Embryonic facial prominence (tissue), 1 donor: ENCODE results near the gene PLD5.

Source experiments
- DNase-seq: peaks from one replicate; pipeline ENCODE4 v3.0.0-alpha.2; 2016; ENCODE audit errors: extremely low spot score

The PLD5 gene

DNA sequence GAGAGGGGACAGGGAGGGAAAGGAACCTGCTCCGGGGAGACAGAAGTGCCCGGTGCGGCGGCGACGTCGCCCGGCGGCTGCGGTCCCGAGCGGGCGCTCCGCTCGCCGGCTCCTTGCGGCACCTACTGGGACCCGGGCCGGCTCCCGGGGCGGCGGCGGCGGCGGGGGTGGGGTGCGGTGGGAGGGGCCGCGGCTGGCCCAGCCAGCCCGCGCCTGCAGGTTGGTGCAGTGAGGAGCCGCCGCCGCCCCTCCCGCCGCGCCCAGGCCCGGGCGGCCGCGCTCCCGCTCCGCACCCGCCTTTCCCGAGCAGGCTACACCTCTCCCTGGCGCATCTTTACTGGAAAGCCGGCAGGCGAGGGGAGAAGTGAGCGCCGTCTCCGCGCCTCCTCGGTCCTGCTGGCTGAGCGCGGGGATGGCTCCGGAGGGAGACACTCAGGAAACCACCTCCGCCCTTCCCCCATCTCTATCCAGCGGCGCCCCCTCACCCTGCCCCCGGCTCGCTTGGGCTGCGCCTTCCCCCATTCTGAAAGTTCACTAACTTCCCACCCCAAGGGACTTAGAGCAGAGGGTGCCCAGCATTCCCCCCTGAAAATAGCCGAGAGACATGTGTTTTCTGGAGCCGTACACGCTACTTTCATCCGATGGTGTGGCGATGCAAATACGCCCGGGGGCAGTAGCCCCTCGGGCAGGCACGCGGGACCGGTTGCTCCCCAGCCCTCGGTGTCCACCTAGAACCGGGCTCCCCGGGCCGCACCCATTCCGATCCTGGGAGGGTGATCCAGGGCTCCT, at the start of gene PLD5:
Gene PLD5 (minus strand): TSS at position 127 of the 789 bp plus-strand sequence.
- no peak for DNase-seq

DNA sequence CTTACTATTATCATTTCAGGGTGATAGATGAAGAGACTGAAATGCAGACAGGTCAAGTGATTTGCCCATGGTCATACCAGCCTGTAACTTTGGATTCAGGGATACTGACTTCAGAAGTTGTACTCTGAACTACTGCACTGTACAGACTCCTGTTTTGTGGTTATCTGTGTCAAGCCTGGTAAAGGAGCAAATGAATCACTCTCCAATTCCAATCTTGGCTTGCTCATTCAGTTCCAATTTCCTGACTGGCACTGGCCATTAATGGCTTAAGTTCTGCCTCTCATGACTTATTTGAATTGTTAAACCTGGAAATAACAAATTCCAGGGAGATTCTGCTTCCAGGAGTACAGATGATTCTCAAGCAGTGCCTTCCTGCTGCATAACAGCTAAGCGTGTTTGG, 45.4 kb upstream of the PLD5 start:
- no peak for DNase-seq

DNA sequence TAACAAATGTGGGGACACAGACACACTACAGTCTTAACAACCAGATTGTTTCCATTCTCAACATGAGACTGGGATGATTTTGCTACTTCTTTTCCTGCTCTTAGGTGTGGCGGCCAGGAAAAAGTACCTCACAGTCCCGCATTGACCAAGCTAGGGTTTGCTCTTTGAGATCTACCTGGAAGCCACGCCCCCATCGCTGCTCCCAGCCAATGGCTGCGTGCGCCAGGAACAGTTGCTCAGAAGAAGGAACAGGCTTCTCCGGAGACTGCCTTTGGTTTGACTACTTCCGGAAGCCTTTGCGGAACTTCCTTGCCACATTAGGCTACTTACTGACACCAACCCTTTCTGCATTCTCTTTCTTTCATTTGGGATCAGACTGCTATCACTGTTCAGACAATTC, 44.2 kb upstream of the PLD5 start:
- DNase-seq, result no peak

DNA sequence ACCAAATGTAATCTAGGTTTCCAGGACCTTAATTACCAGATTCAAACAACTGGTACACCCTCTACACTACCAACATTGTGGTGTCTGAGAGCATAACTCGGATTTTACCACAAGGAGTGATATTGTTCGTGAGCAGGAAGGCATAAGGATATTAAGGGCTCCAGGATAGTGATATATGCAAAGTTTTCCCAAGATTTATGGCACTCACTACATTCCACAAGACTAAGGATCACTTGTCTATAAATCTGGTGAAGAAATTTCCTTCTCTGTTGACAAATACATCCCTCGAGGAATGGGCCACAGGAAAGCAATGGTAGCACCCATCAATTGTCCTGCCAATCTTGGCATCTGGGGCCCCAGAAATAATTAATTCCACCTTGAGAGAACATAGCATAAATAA, 43.1 kb upstream of the PLD5 start:
- no peak for DNase-seq

DNA sequence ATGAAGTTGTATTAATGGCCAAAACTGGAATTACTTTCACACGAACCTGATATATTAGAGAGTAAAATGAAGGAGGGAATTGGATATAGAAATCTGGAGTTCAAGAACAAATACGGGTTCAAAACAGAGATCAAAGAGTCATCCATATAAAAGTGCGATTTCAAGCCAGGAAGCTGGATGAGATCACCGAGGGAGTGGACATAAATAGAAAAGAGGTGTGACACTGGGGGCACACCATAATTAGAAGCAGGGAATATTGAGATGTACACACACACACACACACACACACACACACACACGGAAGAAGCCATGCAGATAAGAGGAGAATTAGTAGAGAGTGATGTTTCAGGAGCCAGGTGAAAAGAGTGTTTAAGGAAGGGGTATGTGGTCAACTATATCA, 32.3 kb upstream of the PLD5 start:
- no peak for DNase-seq

DNA sequence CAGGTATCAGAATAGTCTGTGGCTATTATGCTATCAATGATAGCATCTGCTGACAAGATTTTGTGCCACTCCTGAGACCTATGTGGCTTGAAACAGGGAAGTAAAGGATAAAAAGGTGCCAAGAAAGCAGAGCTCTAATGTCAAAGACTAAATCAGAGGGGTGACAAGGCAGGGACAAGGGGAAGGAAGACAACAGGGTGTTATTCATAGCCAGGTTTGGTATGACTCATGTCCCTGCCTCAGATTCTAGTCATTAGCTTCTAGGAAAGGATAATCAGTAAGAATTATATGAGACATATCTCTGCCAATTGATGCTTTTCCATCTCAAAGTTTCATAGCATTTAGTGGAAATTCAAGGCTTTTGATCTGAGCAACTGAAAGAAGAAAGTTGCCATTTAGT, 31.8 kb upstream of the PLD5 start:
- no peak for DNase-seq

DNA sequence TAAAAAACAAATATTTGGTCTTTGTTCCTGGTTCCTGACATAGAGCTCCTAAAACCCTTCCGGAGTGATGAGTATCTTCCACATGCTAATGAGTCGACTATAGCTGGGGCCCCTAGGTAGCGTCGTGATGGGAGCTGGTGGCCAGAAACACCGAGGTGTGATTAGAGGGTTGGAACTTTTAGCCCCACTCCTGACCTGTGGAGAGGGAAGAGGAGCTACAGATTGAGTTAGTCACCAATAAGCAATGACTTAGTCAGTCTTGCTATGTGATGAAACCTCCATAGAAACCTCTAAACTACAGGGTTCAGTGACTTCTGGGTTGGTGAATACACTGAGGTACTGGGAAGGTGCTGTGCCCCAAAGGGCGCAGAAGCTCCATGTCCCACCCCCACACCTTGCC, 30.1 kb upstream of the PLD5 start:
- no peak for DNase-seq

DNA sequence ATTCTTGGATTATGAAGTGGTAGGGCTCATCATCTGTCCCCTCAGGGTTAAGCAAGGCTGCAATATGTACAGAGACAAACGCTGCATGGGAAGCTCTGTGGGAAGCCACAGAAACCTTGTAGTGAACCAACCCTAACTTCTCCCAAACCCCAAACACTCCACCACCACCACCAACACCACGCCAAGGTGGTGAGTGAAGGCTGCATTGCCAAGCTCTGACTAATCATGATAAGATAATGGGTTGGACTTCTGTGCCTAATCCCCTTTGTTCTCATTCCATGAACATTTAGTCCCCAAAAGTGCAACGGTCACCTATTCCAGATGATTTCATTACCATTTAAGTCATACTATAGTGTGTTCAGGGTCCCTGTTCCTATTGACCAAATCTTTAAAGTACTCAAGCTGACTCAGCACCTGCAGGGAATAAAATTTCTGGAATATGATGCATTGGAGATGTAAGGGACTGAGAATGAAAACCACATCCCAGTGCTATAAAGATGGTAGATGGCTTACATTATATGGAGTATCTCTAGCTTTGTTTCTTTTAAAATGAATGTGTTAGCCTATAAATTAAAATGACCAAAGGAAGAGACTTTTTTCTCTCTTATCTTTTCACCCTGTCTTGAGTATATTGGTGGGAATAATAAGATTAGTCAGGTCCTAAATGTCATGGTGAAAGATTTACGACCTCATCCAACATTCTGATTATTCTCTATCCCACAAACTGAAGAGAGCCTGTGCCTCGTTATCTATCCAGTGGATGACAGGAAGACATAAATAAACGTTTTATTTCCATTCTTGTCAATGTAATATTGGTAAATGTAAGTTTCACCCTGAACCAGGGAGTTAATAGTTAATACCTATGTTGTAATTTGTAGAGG, 22.6 kb upstream of the PLD5 start:
- DNase-seq, result no peak

DNA sequence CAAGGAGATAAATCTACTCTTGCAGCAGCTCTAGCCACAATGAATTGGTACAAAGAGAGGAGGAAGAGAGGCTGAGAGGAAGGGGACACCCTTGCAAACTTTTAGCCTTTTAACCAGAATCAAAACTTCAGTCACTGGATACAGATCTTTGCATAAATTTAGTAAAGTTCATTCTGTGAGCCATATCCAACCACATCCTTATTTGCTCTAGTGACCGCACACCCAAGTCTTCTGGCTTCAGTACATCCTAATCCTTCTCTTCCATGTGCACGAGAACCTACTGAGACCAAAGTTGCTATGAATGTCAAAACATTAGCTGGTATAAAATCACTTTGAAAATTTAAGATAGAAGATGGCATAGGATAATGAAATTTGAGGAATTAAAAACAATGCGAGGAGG, 21.9 kb upstream of the PLD5 start:
- DNase-seq, result no peak

DNA sequence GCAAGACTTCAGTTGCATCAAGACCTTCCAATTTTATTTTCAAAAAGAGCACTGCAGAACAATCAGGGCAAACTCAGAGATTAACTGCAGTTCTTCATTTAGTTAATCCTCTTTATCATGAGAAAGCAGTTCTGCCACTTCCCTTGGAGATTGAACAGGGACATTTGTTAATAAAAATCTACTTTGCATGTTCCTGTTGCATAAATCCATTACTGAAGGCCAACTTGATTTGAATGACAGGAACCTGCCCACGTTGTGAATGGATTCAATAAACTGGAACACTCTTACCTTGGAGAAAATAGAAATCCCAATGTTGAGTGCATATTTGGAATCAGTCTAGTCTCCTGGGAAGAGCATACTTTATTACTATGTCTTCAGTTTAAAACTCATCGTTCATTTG, 19.6 kb upstream of the PLD5 start:
- no peak for DNase-seq

DNA sequence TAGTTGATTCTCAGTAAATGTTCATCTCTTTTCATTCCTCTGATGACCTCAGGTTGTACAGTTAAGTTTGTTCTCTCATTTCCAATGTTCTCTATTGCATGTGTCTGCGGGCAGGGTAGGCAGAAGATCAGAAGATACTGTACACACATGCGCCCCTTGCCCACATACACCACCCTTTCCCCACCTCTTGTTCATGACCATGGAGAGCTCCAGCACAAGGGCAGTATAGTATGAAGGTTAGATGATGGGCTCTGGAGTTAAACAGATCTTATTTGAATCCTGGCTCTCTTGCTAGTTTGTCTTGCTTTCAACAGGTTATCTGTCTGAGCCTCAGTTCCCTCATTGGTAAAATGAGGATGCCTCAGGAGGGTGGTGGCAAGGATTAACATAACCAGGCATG, 17.8 kb upstream of the PLD5 start:
- DNase-seq, result no peak

DNA sequence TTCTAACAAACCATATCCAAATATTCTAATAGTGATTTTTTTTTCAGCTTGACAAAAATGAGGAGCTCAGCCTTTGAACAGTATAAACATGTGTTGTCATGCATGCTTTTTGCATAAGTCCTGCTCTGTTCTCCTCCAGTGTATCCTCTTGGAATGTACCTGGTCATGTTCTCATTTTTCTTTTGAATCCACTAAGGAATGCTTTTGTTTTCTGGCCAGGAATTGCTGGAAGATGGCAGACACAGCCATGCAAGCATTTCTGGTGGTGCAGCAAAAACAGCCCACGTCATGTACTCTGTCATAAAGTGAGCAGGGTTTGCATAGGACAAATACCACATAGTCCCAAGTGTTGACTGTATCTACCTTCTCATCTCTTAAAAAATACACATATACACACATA, 11.5 kb upstream of the PLD5 start:
- no peak for DNase-seq

DNA sequence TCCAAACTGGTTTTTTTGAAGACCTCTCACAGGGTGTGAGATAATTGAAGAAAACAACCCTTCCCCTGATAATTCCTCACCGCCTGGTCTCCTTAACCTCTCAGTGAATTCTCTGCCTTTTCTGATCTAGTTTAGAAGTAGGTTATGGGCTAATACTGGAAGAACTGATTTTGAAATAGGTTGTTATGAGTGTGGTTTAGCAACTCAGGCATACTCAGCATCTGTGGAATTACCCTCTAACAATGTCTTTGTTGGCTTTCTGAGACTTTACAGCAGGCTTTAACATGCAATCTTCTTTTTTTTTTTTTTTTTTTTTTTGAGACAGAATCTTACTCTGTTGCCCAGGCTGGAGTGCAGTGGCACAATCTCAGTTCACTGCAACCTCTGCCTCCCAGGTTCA, 10.3 kb upstream of the PLD5 start:
- DNase-seq, result no peak

DNA sequence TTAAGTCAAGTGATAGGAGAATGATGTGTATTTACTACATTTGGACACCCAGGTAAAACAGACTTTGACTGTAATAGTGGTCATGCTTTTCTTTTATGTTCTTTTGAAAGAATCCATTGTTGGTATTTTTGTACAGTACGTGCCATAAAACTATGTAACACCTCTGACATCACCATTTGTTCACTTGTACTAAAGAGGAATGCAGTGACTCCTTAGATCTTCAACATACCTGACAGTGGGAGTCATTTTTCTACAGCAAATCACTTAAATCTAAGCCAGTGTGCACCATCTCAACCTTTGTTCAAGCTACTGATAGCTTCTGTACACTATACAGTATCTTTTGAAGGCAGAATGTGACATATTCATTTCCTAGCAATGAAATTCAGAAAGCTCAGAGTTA, 6.3 kb upstream of the PLD5 start:
- no peak for DNase-seq

DNA sequence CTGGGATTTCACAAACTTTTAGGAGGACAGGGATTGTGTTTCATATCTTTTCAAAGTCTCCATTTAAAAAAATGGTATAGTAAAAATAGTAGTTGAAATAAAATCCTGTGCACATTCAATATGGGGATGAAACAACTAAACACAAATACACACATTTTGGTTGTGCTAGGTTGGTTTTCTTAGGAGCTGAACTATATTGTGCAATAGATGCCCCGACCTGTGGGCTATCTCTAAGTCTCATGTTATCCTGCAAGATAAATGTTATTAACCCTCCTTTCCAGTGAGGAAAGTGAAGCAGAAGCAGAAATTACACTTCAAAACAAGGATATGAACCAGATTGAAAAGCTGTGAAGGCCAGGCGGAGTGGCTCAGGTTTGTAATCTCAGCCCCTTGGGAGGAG, 1.3 kb upstream of the PLD5 start:
- DNase-seq, result no peak

DNA sequence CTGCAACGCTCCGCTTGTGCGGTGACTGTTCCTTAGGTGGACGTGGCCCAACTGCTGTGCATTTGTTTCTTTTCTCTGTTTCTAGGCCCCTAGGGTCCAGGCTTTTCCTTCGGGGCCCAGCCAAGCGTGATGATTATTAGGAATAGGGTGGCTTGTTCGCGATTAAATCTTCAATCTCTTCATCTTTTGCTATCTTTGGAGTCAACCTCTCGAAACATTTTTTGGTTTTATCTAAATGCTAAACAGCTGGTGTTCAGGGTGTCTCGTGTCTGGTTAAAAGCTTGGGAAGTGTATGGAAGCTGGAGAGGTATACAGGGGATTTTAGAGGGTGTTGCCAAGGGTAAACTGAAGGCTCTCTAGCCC, 844 bp upstream of the PLD5 start:
- DNase-seq, result no peak

DNA sequence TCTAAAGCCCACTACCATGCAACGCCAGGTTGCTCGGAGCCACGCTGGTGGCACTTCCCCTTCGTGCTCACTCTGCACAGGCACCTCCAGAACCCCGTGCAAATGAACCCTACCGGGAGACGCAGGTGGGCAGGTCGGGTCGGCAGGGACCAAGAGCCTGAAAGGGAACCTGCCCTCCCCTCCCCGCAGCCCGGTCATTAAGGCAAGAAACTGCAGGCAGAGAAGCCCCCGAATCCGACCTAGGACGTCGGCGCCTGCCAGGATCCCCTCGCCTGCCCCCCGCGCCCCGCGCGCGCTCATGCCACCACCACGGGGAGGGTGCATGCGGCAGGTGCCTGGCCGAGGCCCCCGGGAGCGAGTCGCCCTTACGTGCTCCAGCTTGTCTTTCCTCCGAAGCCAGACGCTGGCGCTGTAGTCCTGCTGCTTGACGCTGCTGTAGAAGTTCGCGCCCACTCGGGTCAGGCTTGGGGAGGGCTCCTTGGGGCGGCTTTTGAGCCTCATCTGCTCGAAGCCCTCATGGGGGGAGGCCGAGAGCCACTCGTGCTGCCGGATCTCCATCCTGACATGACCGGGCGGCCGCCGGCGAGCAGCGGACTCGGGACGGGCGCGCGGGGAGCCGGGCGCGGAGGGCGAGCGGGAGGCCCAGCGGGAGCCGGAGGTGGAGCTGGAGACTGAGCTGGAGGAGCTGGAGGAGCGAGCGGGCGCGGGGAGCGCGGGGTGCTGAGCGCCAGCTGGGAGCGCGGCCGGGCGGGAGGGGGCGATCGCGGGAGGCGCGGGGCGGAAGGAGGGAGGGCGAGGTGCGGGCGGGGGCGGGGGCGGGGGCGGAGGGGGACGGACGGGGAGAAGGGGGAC, 552 bp downstream of the PLD5 start:
- no peak for DNase-seq

DNA sequence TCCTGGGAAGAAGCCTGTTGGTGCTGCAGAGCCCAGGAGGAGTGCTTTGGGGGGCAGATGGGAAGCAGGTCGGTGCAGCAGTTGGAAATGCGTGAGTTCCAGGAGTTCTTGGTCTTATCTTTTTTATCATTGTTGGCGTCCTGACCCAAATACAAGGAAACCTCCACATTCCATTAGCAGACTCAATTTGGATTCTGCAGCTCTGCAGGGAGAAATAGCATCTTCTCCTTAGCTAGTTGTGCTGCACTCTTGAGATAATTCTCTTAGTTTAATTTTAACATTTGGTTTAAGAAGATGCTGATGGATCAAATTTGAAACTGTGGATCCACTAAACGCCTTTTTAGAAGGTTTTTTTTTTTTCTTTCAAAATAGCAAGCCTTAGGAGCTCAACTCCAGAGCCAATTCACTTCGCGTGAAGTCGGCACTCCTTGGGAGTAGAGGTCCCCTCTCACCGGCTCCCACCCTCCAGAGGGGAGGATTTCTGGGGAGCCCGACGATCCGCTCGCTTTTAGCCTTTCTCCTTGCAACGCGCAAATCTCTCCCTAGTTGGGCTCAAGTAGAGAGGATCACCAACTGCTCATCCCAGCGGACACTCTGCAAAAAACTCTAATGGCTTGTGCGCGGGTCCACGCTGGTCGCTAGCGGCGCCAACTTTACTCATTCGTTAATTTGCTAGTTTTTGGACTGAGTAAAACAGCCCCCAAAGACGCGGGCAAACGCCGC, 1.3 kb downstream of the PLD5 start:
- DNase-seq, result no peak

DNA sequence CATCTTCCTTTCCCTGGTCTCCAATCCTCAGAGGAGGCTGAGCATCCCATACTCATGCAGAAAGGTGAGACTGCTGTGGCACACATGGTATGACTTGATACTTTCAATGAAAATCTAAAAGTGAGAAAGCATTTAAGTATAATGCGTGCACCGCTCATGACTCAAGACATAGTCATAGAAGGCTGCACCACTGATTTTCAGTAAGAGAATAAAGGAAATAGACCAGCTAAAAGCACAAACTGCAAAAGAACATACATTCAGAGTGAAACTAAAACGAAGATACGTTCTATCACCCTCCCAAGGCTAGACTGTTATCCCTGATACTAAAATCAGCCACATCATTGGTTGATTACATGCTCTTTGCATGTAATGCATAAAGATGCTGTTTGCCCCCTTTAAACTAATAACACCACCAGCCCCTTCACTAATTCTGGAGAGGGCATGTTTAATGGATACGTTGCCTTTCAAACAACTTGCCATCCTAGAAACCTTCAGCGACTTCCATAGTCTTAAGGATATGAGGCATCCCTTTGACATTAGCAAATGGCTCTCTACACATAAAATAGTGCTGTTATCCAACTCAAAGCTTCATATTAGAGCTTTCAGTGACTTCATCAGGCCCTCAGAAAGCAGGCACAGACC, 2.1 kb downstream of the PLD5 start:
- no peak for DNase-seq

DNA sequence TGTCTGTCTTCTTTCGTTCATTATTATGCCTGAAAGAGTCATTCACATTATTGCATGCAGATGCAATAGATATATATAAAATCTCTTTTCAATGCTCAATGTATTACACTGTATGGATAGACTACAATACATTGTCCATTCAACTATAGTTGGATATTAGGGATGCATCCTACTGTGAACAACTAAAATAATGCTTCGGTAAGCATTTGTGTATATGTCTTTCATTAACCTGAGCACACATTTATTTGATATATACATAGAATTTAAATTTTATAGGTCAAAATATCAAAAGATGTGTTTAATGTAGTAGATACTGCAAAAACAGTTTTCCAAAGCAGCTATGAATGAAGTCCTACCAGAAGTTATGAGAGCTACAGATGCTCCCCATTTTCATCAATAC, 8.9 kb downstream of the PLD5 start:
- no peak for DNase-seq

DNA sequence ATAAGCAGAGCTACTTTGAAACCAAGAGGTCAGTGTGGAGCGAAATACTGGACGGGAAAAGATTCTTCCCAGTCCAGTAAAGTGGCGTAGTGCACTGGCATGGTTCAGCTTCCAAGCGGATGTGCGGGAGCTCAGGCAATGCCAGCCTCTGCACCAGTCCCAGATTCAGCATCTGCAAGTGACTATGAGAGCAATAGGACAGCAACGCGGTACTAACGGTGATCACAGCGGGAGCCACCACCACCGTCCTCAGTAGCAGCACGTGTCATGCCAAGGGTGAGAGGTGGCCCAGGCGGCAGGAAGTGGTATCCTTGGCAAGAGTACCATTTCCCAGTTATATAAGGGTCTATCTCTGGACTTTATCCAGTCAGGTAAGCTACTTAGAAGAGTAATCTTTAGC, 17.8 kb downstream of the PLD5 start:
- no peak for DNase-seq
